Measurements from ENCODE around the gene ZNRF2.
"Not testable (repeated sequence)": the region's sequence is repeated elsewhere in the genome, so short reads cannot be mapped to it uniquely, and the experiment has no call there.

ZNRF2 gene

DNA sequence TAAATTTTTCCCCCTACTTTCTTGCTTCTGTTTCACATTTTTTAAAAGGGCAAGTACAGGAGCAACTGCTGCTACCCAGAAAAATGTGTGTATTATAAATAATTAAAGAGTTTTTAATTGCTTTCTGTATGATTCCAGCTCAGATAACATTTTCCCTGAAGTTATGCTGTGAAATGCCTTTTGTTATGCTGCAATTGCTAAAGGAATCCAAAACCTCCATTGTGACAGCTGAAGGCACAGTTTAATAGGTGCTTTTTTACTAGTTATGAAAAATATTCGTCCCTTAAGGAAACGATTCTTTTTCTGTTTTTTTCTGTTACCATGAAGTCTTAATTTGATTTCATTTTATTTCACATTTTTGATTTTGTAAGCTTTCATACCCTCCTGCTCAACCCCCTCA is 83.2 kb downstream of the ZNRF2 start:
- Mint-ChIP-seq H3K36me3 (peaks cover 7% of the 10 kb centered on the region), H3K27me3 (no peaks in the 10 kb centered on the region), H3K4me1 (peaks cover 10% of the 10 kb centered on the region), H3K9me3 (no peaks in the 10 kb centered on the region), H3K27ac (no peak overlapping the region), H3K4me3 (no peak overlapping the region)
- no peak for ATAC-seq

DNA sequence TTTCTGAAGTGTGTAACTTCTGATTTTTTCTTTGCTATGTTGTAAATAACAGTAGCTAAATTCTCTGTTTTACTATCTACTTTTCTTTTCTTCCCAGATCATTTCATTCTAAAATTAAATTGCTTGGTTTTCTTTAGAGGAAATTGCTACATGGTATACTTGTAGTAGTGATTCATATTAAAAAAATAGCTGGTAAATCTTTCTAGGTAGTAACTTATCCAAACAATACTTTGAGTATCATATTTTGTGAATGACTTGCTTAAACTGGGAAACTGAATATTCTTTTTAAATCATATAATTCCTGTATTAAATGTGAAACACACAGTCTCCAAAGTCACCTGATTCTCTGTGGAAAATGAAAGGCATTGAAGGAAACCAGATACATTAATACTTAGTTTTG is 85.5 kb downstream of the ZNRF2 start:
- Mint-ChIP-seq H3K27ac (no peak overlapping the region), H3K9me3 (no peaks in the 10 kb centered on the region), H3K4me3 (no peak overlapping the region), H3K4me1 (no peaks in the 10 kb centered on the region), H3K27me3 (no peaks in the 10 kb centered on the region), H3K36me3 (peaks cover 7% of the 10 kb centered on the region)
- ATAC-seq, result no peak

- Mint-ChIP-seq H3K4me1 (no peaks in the 10 kb centered on the region), H3K9me3 (no peaks in the 10 kb centered on the region), H3K4me3 (no peak overlapping the region), H3K27ac (no peak overlapping the region), H3K36me3 (peaks cover 7% of the 10 kb centered on the region), H3K27me3 (no peaks in the 10 kb centered on the region)
- no peak for ATAC-seq
Measured at GRCh38 chr7:30371321-30371720, 86.9 kb downstream of the ZNRF2 start.

- Mint-ChIP-seq H3K4me1 (no peaks in the 10 kb centered on the region), H3K4me3 (no peak overlapping the region), H3K27me3 (no peaks in the 10 kb centered on the region), H3K27ac (no peak overlapping the region), H3K9me3 (peaks cover 6% of the 10 kb centered on the region), H3K36me3 (no peaks in the 10 kb centered on the region)
- no peak for ATAC-seq
Measured at GRCh38 chr7:30378275-30378674, 93.9 kb downstream of the ZNRF2 start.

GRCh38 chr7:30379131-30379530 is 94.7 kb downstream of the ZNRF2 start:
- Mint-ChIP-seq H3K9me3 (peaks cover 6% of the 10 kb centered on the region), H3K27ac (no peak overlapping the region), H3K4me3 (no peak overlapping the region)

GRCh38 chr7:30379741-30380140 is 95.3 kb downstream of the ZNRF2 start:
- Mint-ChIP-seq H3K36me3 (no peaks in the 10 kb centered on the region), H3K9me3 (peaks cover 6% of the 10 kb centered on the region), H3K4me3 (no peak overlapping the region), H3K27me3 (no peaks in the 10 kb centered on the region), H3K27ac (no peak overlapping the region), H3K4me1 (no peaks in the 10 kb centered on the region)
- no peak for ATAC-seq

More at GRCh38 chr7:30379131-30379530, 94.7 kb downstream of the ZNRF2 start:
- ATAC-seq, result no peak
- no peaks in the 10 kb centered on the region for H3K36me3 Mint-ChIP-seq
- no peaks in the 10 kb centered on the region for H3K27me3 Mint-ChIP-seq
- H3K4me1 Mint-ChIP-seq, result no peaks in the 10 kb centered on the region

GRCh38 chr7:30380294-30380693 is 95.9 kb downstream of the ZNRF2 start:
- Mint-ChIP-seq H3K27ac (no peak overlapping the region), H3K36me3 (no peaks in the 10 kb centered on the region), H3K4me1 (no peaks in the 10 kb centered on the region), H3K27me3 (no peaks in the 10 kb centered on the region), H3K4me3 (no peak overlapping the region), H3K9me3 (peaks cover 6% of the 10 kb centered on the region)
- no peak for ATAC-seq

DNA sequence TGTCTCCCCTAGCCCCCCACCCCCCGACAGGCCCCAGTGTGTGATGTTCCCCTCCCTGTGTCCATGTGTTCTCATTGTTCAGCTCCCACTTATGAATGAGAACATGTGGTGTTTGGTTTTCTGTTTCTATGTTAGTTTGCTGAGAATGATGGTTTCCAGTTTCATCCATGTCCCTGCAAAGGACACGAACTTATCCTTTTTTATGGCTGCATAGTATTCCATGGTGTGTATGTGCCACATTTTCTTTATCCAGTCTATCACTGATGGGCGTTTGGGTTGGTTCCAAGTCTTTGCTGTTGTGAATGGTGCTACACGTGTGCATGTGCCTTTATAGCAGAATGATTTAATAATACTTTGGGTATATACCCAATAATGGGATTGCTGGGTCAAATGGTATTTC is 96.4 kb downstream of the ZNRF2 start:
- H3K27ac Mint-ChIP-seq, ATAC-seq, H3K4me3 Mint-ChIP-seq, H3K36me3 Mint-ChIP-seq, H3K27me3 Mint-ChIP-seq, H3K4me1 Mint-ChIP-seq, H3K9me3 Mint-ChIP-seq: not testable (repeated sequence)

GRCh38 chr7:30382607-30383006 is 98.2 kb downstream of the ZNRF2 start:
- peaks cover 6% of the 10 kb centered on the region for H3K9me3 Mint-ChIP-seq
- H3K36me3 Mint-ChIP-seq, result no peaks in the 10 kb centered on the region
- no peak overlapping the region for H3K27ac Mint-ChIP-seq
- H3K27me3 Mint-ChIP-seq, result no peaks in the 10 kb centered on the region
- H3K4me3 Mint-ChIP-seq, result no peak overlapping the region
- H3K4me1 Mint-ChIP-seq, result no peaks in the 10 kb centered on the region
- ATAC-seq, result no peak

DNA sequence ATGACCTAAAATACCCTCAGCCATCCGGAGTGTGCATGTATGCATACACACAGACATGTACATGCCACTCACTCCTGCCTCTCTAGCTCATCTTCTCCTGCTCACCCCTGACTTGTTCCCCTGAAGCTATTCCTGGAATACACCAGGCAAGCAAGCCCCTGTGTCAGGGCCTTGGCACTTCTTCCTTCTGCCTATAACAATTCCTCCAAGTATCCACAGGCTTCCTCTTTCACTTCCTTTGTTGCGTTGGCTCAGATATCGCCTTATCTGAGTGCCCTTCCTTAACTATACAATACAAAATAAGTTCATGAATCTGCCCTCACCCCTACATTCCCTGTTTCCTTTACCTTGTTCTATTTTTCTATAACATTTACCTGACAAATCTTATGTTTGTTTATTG is 105.4 kb downstream of the ZNRF2 start:
- Mint-ChIP-seq H3K9me3 (no peaks in the 10 kb centered on the region), H3K27ac (no peak overlapping the region), H3K36me3 (peaks cover 16% of the 10 kb centered on the region), H3K4me3 (no peak overlapping the region), H3K4me1 (peaks cover 8% of the 10 kb centered on the region), H3K27me3 (no peaks in the 10 kb centered on the region)
- no peak for ATAC-seq

- ATAC-seq, result no peak
- H3K27ac Mint-ChIP-seq, result no peak overlapping the region
- peaks cover 18% of the 10 kb centered on the region for H3K36me3 Mint-ChIP-seq
- H3K9me3 Mint-ChIP-seq, result no peaks in the 10 kb centered on the region
- no peaks in the 10 kb centered on the region for H3K27me3 Mint-ChIP-seq
- peaks cover 8% of the 10 kb centered on the region for H3K4me1 Mint-ChIP-seq
- H3K4me3 Mint-ChIP-seq, result no peak overlapping the region
Measured at GRCh38 chr7:30390736-30391636, 106.6 kb downstream of the ZNRF2 start.

DNA sequence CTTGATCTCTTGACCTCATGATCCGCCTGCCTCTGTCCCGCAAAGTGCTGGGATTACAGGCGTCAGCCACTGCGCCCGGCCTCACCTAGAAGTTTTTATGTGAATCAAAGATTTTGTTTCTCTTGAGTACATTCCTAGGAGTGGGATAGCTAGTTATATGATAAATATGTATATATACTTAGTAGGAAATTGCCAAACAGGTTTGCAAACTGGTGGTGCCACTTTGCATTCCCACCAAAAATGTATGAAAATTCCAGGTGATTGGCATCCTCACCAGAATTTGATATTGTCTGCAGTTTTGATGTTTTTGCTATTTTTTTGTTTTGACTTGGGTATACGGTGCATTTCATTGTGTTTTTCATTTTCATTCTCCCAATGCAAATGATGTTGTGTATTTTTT is 107.4 kb downstream of the ZNRF2 start:
- Mint-ChIP-seq H3K9me3 (no peaks in the 10 kb centered on the region), H3K36me3 (peaks cover 18% of the 10 kb centered on the region), H3K4me3 (no peak overlapping the region), H3K27ac (no peak overlapping the region), H3K27me3 (no peaks in the 10 kb centered on the region), H3K4me1 (peaks cover 8% of the 10 kb centered on the region)
- ATAC-seq, result no peak

GRCh38 chr7:30395676-30396075 is 111.3 kb downstream of the ZNRF2 start:
- H3K9me3 Mint-ChIP-seq, result no peaks in the 10 kb centered on the region
- ATAC-seq, result no peak
- no peak overlapping the region for H3K27ac Mint-ChIP-seq
- no peaks in the 10 kb centered on the region for H3K27me3 Mint-ChIP-seq
- H3K4me1 Mint-ChIP-seq, result no peaks in the 10 kb centered on the region
- peaks cover 6% of the 10 kb centered on the region for H3K36me3 Mint-ChIP-seq
- no peak overlapping the region for H3K4me3 Mint-ChIP-seq

DNA sequence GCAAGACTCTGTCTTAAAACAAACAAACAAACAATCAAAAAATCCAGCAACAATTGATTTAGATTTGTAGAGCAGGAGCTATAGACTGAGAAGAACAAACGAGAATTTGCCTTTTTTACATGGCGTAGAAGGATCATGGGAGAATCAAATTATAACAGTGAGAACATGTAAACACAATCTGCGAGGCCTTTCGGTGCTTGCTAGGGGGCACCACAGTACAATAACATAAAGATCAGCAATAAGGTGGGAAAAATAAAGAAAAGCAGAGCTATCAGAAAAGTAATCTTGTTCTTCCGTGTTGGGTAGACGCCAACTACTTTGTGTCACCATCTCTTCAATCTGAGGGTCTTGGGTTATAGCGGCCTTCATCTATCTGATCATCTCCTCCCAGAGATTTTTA is 112.0 kb downstream of the ZNRF2 start:
- Mint-ChIP-seq H3K36me3 (peaks cover 6% of the 10 kb centered on the region), H3K27ac (no peak overlapping the region), H3K27me3 (no peaks in the 10 kb centered on the region), H3K4me3 (no peak overlapping the region), H3K4me1 (no peaks in the 10 kb centered on the region), H3K9me3 (no peaks in the 10 kb centered on the region)
- no peak for ATAC-seq

- peaks cover 27% of the 10 kb centered on the region for H3K36me3 Mint-ChIP-seq
- no peaks in the 10 kb centered on the region for H3K9me3 Mint-ChIP-seq
- H3K27ac Mint-ChIP-seq, result no peak overlapping the region
- H3K4me3 Mint-ChIP-seq, result no peak overlapping the region
- no peaks in the 10 kb centered on the region for H3K27me3 Mint-ChIP-seq
- ATAC-seq, result no peak
- peaks cover 7% of the 10 kb centered on the region for H3K4me1 Mint-ChIP-seq
Measured at GRCh38 chr7:30403477-30403876, 119.1 kb downstream of the ZNRF2 start.

DNA sequence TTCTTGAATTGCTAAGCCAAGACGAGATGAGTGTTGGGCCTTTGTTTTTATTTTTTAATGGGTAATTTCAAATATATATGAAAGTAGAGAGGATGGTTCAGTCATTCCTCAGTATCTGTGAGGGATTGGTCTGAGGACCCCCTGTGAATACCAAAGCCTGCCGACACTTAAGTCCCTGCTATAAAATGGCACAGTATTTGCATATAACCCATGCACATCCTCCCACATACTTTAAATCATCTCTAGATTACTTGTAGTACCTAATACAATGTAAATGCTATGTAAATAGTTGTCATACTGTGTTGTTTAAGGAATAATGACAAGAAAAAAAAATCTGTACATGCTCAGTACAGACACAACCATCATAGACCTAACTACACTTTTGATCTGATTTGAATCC is 120.8 kb downstream of the ZNRF2 start:
- H3K4me3 Mint-ChIP-seq, result no peak overlapping the region
- ATAC-seq, result no peak
- H3K27ac Mint-ChIP-seq, result no peak overlapping the region
- peaks cover 7% of the 10 kb centered on the region for H3K4me1 Mint-ChIP-seq
- H3K36me3 Mint-ChIP-seq, result peaks cover 27% of the 10 kb centered on the region
- no peaks in the 10 kb centered on the region for H3K9me3 Mint-ChIP-seq
- H3K27me3 Mint-ChIP-seq, result no peaks in the 10 kb centered on the region
